GM12878 (cell line): ENCODE measurements around the gene SENP8. TPM values are rescaled to one million over a fixed set of nuclear protein-coding genes. Genes with fewer than 3 reads are reported as not detected.

Experiments used
- BMI1 ChIP-seq: fragments of 450-650 bp; IDR thresholded peaks from 2 replicates; pipeline ENCODE4 v1.6.1; 2016; ENCODE audit warnings: mild to moderate bottlenecking, moderate library complexity, borderline replicate concordance
- CHD1 ChIP-seq: IDR thresholded peaks from 2 replicates; pipeline ENCODE4 v1.6.1; 2012; ENCODE audit warnings: low read depth, low read length, improper control_type of control experiment
- CHD4 ChIP-seq: fragments of 200-600 bp; sonication (generic); IDR thresholded peaks from 2 replicates; pipeline ENCODE4 v1.6.1; 2016; ENCODE audit warnings: mild to moderate bottlenecking
- EED ChIP-seq: sonication (generic); IDR thresholded peaks from 2 replicates; pipeline ENCODE4 v1.6.1; 2016; ENCODE audit warnings: antibody characterized with exemption, low read depth
- EGR1 ChIP-seq, 2 experiments: IDR thresholded peaks; 1 replicate in 1 of 2; 2 replicates in 1 of 2; pipeline ENCODE4 v1.6.1; 2011 to 2012; ENCODE audit warnings: low read depth in 2 of 2, low read length in 2 of 2, borderline replicate concordance in 1 of 2, mild to moderate bottlenecking in 1 of 2, moderate library complexity in 1 of 2
- EP300 ChIP-seq, 2 experiments: fragments of 150-350 bp in 1 of 2; IDR thresholded peaks; 2 replicates each; pipeline ENCODE4 v1.6.1; 2011 to 2012; ENCODE audit warnings: low read depth in 2 of 2, low read length in 2 of 2, borderline replicate concordance in 1 of 2, improper control_type of control experiment in 1 of 2, inconsistent platforms in 1 of 2; ENCODE audit not compliant: control insufficient read depth in 1 of 2
- GATAD2B ChIP-seq: fragments of 450-650 bp; conservative IDR thresholded peaks from 2 replicates; pipeline ENCODE4 v1.6.1; 2017; ENCODE audit warnings: low read depth, mild to moderate bottlenecking, moderate library complexity
- HCFC1 ChIP-seq: fragments of 150-350 bp; IDR thresholded peaks from 2 replicates; pipeline ENCODE4 v1.6.1; 2014; ENCODE audit warnings: low read length
- MLLT1 ChIP-seq: fragments of 450-650 bp; IDR thresholded peaks from 2 replicates; pipeline ENCODE4 v1.6.1; 2016; ENCODE audit warnings: mild to moderate bottlenecking
- NR2C1 ChIP-seq: fragments of 450-650 bp; IDR thresholded peaks from 2 replicates; pipeline ENCODE4 v1.6.1; 2017; ENCODE audit warnings: antibody characterized with exemption, mild to moderate bottlenecking, moderate library complexity
- NR2C2 ChIP-seq: IDR thresholded peaks from 2 replicates; pipeline ENCODE4 v1.6.1; 2011; ENCODE audit warnings: borderline replicate concordance, low read depth; ENCODE audit not compliant: control insufficient read depth, insufficient read length
- RAD51 ChIP-seq: fragments of 450-650 bp; IDR thresholded peaks from 2 replicates; pipeline ENCODE4 v1.6.1; 2016; ENCODE audit warnings: moderate library complexity, mild to moderate bottlenecking, inconsistent platforms
- RELB ChIP-seq: fragments of 450-650 bp; IDR thresholded peaks from 2 replicates; pipeline ENCODE4 v1.6.1; 2017; ENCODE audit warnings: low read depth, mild to moderate bottlenecking, moderate library complexity
- SPI1 ChIP-seq: IDR thresholded peaks from 2 replicates; pipeline ENCODE4 v1.6.1; 2011; ENCODE audit warnings: low read depth, mild to moderate bottlenecking, low read length, moderate library complexity, borderline replicate concordance; ENCODE audit not compliant: insufficient read depth
- TARDBP ChIP-seq: IDR thresholded peaks from 2 replicates; pipeline ENCODE4 v1.6.1; 2016; ENCODE audit warnings: borderline replicate concordance
- TCF12 ChIP-seq: IDR thresholded peaks from 2 replicates; pipeline ENCODE4 v1.6.1; 2011; ENCODE audit warnings: low read depth, mild to moderate bottlenecking, low read length
- ZNF592 ChIP-seq: fragments of 450-650 bp; IDR thresholded peaks from 2 replicates; pipeline ENCODE4 v1.6.1; 2017; ENCODE audit warnings: mild to moderate bottlenecking, moderate library complexity
- polyA plus RNA-seq, 11 experiments: library from polyadenylated mRNA; depleted of rRNA in 4 of 11; unstranded in 6 of 11; stranded (reverse) in 5 of 11; fragments of >200 nt; fragmentation: Nextera tagmentation in 4 of 11; fragmentation: Illumina TruSeq in 1 of 11; extraction: Ambion mirVana in 4 of 11; extraction: Trizol in 1 of 11; gene quantifications; 1 replicate in 1 of 11; 2 replicates in 10 of 11; pipeline versions ENCODE4 v1.2.1 to v1.2.3, GENCODE V29; 2011 to 2016; ENCODE audit warnings: inconsistent platforms in 2 of 11, missing spikeins in 2 of 11, low read depth in 1 of 11
- total RNA-seq, 4 experiments: library from RNA; depleted of rRNA in 3 of 4; stranded (reverse); fragments of >200 nt in 3 of 4; fragmentation: Illumina TruSeq in 1 of 4; extraction: Trizol in 1 of 4; gene quantifications; 2 replicates each; pipeline versions ENCODE4 v1.2.1 to v1.2.3, GENCODE V29; 2013 to 2021
- TF ChIP-seq, protein P1 (sequence below): IDR thresholded peaks from 2 replicates; pipeline ENCODE4 v1.6.1; 2012; ENCODE audit warnings: low read depth, low read length, improper control_type of control experiment
- TF ChIP-seq, protein P2 (sequence below), 3 experiments: IDR thresholded peaks in 2 of 3; conservative IDR thresholded peaks in 1 of 3; 2 replicates each; pipeline ENCODE4 v1.5.1; 2011; ENCODE audit warnings: low read depth in 3 of 3, low read length in 3 of 3, mild to moderate bottlenecking in 3 of 3, control low read depth in 2 of 3, moderate library complexity in 2 of 3, inconsistent platforms in 1 of 3, mixed read lengths in 1 of 3; ENCODE audit not compliant: control insufficient read depth in 2 of 3, insufficient read depth in 1 of 3; ENCODE audit errors: extremely low read depth in 1 of 3

The SENP8 gene
- total and polyA plus RNA-seq, 10 of the 15 experiments (the other 5 are each of a cell fraction or from before 2014, with no cell fraction given) = 0.87 to 5.6 (median 2.2) TPM

DNA sequence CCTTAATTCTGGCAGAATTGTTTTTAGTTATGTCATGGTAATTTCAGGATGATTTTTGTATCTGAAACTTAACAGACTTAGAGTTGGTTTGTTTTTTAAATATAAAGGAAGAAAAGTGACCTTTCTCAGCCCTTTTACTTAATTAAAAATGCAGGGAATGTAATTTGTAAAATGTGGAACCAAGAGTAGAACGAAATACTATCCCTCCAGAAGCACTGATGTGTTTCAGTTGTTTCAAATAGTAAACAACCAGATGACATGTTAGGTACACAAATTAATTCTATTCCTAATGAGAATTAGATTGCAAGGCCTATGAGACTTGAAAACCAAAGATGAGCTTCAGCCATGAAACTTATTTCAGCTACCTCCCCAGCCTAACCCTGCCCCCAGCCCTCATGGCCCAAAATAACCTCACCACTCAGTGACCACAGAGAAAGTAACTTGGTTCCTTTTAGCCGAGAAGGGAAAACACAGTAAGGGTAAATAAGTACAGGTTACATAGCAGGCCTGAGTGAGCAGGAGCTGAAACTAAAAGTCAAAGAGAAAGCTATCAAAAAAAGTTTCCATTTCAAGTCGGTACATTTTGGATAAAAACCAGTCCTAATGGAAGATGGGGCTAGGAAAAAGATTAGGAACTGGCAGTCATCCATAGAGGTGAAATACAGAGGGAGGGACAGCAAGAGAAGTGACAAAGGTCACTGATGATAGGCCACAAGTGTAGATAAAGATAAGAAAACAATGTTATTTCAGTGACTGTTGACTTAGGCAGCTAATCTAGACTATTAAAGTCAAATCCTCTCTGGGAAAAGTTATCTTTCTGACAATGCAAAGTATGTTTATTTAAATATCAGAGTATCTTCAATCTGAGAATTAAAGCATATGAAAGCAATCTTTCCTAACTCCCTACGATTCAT, 23.2 kb downstream of the SENP8 start (continued):
- TF ChIP-seq GATAD2B (0 out of 2 replicates have a peak, but pooled peaks have one; percentile 26), EED (peak; percentile 94), CHD1 (no peak), CHD4 (no peak), NR2C1 (no peak), HCFC1 (no peak), TARDBP (peak; percentile 48; the same call in 1 of the 2 replicates), NR2C2 (no peak), EGR1 (IDR thresholded peaks at IDR 0.05; ENCODE audit: borderline replicate concordance in 1 of 2, low read depth in 2 of 2, low read length in 2 of 2) (no peak), RELB (peak; percentile 90), MLLT1 (peak; percentile 81), BMI1 (peak; percentile 38; the same call in 1 of the 2 replicates), RAD51 (no peak; the same call in 1 of the 2 replicates), TCF12 (0 out of 2 replicates have a peak, but pooled peaks have one; percentile 59), EP300 (IDR thresholded peaks at IDR 0.05; ENCODE audit: borderline replicate concordance in 1 of 2, control insufficient read depth in 1 of 2, low read depth in 2 of 2, low read length in 2 of 2) (peak; percentile 81 to 84), SPI1 (no peak), ZNF592 (no peak)
- TF ChIP-seq, protein P1, sequence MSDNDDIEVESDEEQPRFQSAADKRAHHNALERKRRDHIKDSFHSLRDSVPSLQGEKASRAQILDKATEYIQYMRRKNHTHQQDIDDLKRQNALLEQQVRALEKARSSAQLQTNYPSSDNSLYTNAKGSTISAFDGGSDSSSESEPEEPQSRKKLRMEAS = no peak
- TF ChIP-seq, protein P2, sequence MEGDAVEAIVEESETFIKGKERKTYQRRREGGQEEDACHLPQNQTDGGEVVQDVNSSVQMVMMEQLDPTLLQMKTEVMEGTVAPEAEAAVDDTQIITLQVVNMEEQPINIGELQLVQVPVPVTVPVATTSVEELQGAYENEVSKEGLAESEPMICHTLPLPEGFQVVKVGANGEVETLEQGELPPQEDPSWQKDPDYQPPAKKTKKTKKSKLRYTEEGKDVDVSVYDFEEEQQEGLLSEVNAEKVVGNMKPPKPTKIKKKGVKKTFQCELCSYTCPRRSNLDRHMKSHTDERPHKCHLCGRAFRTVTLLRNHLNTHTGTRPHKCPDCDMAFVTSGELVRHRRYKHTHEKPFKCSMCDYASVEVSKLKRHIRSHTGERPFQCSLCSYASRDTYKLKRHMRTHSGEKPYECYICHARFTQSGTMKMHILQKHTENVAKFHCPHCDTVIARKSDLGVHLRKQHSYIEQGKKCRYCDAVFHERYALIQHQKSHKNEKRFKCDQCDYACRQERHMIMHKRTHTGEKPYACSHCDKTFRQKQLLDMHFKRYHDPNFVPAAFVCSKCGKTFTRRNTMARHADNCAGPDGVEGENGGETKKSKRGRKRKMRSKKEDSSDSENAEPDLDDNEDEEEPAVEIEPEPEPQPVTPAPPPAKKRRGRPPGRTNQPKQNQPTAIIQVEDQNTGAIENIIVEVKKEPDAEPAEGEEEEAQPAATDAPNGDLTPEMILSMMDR (IDR thresholded peaks at IDR 0.05 in 2 of 3, conservative IDR thresholded peaks at IDR 0.05 in 1 of 3; ENCODE audit: control insufficient read depth in 2 of 3, extremely low read depth in 1 of 3, insufficient read depth in 1 of 3, low read depth in 3 of 3, low read length in 3 of 3) = no peak
